Pancreas (tissue), 10 donors: ENCODE results near the gene CEACAM4. TPM values are rescaled to one million over a fixed set of nuclear protein-coding genes. Genes with fewer than 3 reads are reported as not detected.

Experiments used
- ATAC-seq, 4 donors: fragments of 200-7000 bp; cut with Tn5 transposase; one replicate each; pipeline versions ENCODE4 v1.8.0 to v1.9.1; 2020; ENCODE audit warnings: mild to moderate bottlenecking in 4 of 4, moderate library complexity in 4 of 4
- DNase-seq, 6 donors: peaks; one replicate each; pipeline ENCODE4 v3.0.0-alpha.2; 2020
- FAIRE-seq: peaks from 2 replicates; lab custom pipeline; 2012; peaks lifted over from hg19 to GRCh38; lab: Jason Lieb, UNC
- H3K27ac ChIP-seq, 4 donors: fragments of 200-600 bp; sonication (generic); 1 replicate in 3 of 4; 2 replicates in 1 of 4; pipeline versions ENCODE4 v1.5.0 to v1.8.0; 2020
- H3K27me3 ChIP-seq, 4 donors: fragments of 200-600 bp; one replicate each; pipeline ENCODE4 v1.8.0; 2021
- H3K36me3 ChIP-seq, 3 donors: fragments of 200-600 bp; sonication (generic) in 1 of 3; one replicate each; pipeline versions ENCODE4 v1.5.0 to v1.8.0; 2020 to 2021
- H3K4me1 ChIP-seq, 3 donors: fragments of 200-600 bp; one replicate each; pipeline ENCODE4 v1.8.0; 2021
- H3K4me3 ChIP-seq, 4 donors: fragments of 200-600 bp; sonication (generic) in 2 of 4; one replicate each; pipeline versions ENCODE4 v1.5.0 to v1.8.0; 2020 to 2021
- H3K9me3 ChIP-seq, 4 donors: fragments of 200-600 bp; one replicate each; pipeline ENCODE4 v1.8.0; 2021
- WGBS, 2 donors: extraction: QIAGEN DNeasy Blood & Tissue Kit; methylation state at CpG; one replicate each; pipeline ENCODE4 v1.1.7; 2013; 5-methylcytosine and 5-hydroxymethylcytosine counted together
- intact Hi-C, 3 donors: fragments of 100-400 bp; cut with DNase I; formaldehyde crosslinking; loops; one replicate each; pipeline versions ENCODE4 v1.11.1 to v1.14.2; 2022
- polyA plus RNA-seq, 2 donors: library from polyadenylated mRNA; stranded (reverse); fragments of 200-250 nt; gene quantifications; one replicate each; pipeline ENCODE4 v1.2.3, GENCODE V29; 2013
- total RNA-seq, 6 donors: library from RNA; stranded (reverse); fragmentation: NEBNext Ultra II Directional in 4 of 6; extraction: Animal tissue kit (Norgen Biotek cat#: 25700) in 4 of 6; gene quantifications; one replicate each; pipeline versions ENCODE4 v1.2.1 to v1.2.4, GENCODE V29; 2021 to 2023
- TF ChIP-seq, protein P1 (sequence below), 4 donors: fragments of 200-600 bp; sonication (generic) in 3 of 4; IDR thresholded peaks; one replicate each; pipeline versions ENCODE4 v1.5.0 to v1.8.0; 2021; ENCODE audit warnings: antibody characterized with exemption in 4 of 4
- donor health status: healthy with polysubstance abuse.
- donor health status: DM: no; HTN: no; CAD: no; lungs with moderate emphysema.
- donor health status: DM: no; HTN: no; CAD: no.
- donor health status: control.
- donor health status: control.
- donor health status: Bipolar disorder and iron deficiency.
- donor health status: DM: yes; HTN: yes; CAD: no.
- donor health status: DM: no; HTN: no; CAD: no.
- donor health status: DM: no; HTN: no; CAD: no.
- donor health status: DM: yes; HTN: yes; CAD: no.

Gene CEACAM4
- total RNA-seq (1 to 10 TPM in 2 of 6 donors, under 1 TPM in 4; 0.46 to 1.1 (median 0.54) TPM), polyA plus RNA-seq (1 to 10 TPM in 1 of 2 donors, under 1 TPM in 1; 0.30 to 1.1 TPM)

DNA sequence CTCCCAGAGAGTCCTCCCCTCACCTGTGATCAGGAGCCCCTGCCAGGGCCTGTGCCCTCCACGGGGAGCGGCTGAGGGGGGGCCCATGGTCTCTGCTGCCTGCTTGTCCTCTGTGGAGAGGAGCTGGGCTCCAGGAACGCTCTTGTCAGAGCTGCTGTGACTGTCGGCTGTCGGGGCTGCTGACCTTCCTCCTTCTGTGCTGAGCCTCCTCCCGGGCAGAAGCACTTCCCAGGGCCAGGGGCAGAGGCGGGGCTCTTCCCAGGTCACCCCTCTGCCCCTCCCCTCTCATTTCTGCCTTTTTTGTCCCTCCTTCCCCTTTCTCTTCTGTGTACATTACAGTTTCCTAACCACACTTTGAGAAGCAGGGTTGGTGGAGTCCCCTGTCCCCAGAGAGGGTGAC, at the start of gene CEACAM4:
Gene CEACAM4, minus strand, starts transcription at position 198 of the 400 bp plus-strand sequence. Its CDS starts 111 bp downstream, at position 87.
- H3K4me3 ChIP-seq, result peak within 1 kb of the TSS in 1 of 4 donors; percentile 24
- no peaks in the 10 kb centered on the region for H3K9me3 ChIP-seq
- 11 to 16% methylated on average over 6 to 7 of the region's 7 CpGs for WGBS, 2 donors
- H3K27me3 ChIP-seq, result no peaks in the 10 kb centered on the region
- FAIRE-seq (no peak), ATAC-seq (peak in 3 of 4 donors; percentile 50 to 87 (median 66)), DNase-seq (peak in 2 of 6 donors; percentile 38 to 58)
- H3K36me3 ChIP-seq, result no peaks in the 10 kb centered on the region
- H3K27ac ChIP-seq, result peak within 1 kb of the TSS in 1 of 4 donors; percentile 42
- intact Hi-C loops, result no loop called here
- TF ChIP-seq, protein P1, sequence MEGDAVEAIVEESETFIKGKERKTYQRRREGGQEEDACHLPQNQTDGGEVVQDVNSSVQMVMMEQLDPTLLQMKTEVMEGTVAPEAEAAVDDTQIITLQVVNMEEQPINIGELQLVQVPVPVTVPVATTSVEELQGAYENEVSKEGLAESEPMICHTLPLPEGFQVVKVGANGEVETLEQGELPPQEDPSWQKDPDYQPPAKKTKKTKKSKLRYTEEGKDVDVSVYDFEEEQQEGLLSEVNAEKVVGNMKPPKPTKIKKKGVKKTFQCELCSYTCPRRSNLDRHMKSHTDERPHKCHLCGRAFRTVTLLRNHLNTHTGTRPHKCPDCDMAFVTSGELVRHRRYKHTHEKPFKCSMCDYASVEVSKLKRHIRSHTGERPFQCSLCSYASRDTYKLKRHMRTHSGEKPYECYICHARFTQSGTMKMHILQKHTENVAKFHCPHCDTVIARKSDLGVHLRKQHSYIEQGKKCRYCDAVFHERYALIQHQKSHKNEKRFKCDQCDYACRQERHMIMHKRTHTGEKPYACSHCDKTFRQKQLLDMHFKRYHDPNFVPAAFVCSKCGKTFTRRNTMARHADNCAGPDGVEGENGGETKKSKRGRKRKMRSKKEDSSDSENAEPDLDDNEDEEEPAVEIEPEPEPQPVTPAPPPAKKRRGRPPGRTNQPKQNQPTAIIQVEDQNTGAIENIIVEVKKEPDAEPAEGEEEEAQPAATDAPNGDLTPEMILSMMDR (IDR thresholded peaks at IDR 0.05), result no peak
- no peaks in the 10 kb centered on the region for H3K4me1 ChIP-seq

DNA sequence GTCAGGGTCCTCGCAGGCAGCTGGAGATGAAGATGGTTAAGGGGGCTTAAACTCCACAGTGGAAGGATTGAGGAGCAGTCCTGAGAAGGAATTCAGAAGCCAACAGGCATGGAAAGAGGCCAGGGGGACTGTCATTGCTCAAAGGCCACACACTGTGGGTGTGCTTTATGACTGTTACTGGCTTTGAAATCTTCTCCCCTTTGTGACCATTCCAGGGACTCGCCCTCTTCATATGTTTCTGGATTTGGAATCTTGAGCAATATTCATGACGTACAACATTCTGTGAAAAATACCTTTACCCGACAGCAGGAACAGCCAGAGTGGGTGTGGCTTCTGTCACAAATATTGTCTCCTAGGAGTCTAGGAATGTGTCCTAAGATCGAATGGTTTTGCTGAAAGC, 44.6 kb upstream of the CEACAM4 start:
- peaks cover 0 to 7% (median 0%) of the 10 kb centered on the region in 4 donors for H3K27me3 ChIP-seq
- no peaks in the 10 kb centered on the region for H3K36me3 ChIP-seq
- TF ChIP-seq, protein P1 (IDR thresholded peaks at IDR 0.05), result no peak
- intact Hi-C loops, result no loop called here
- FAIRE-seq, result no peak
- H3K9me3 ChIP-seq, result no peaks in the 10 kb centered on the region
- no peak for ATAC-seq
- H3K27ac ChIP-seq, result no peak overlapping the region
- no peak overlapping the region for H3K4me3 ChIP-seq
- 47 to 52% methylated on average over 5 of the region's 5 CpGs for WGBS, 2 donors
- DNase-seq, result no peak
- no peaks in the 10 kb centered on the region for H3K4me1 ChIP-seq

DNA sequence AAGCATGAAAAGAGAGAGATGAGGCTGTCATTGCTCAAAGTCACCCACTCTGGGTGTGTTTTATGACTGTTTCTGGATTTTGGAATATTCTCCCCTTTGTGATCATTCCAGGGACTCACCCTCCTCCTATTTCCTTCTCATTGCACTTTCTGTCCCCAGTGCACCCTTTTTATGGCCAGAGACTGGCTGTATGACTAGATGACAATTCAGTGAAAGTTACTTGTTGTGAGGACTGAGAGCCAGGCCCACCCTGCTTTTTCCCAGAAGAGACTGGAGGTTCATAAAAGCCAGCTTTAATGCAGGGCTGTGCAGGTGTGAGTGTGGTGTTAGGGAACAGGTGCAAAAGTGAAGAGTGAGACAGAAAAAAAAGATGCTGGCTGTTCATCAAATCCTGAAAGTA, 43.9 kb upstream of the CEACAM4 start:
- DNase-seq, result no peak
- TF ChIP-seq, protein P1 (IDR thresholded peaks at IDR 0.05), result no peak

DNA sequence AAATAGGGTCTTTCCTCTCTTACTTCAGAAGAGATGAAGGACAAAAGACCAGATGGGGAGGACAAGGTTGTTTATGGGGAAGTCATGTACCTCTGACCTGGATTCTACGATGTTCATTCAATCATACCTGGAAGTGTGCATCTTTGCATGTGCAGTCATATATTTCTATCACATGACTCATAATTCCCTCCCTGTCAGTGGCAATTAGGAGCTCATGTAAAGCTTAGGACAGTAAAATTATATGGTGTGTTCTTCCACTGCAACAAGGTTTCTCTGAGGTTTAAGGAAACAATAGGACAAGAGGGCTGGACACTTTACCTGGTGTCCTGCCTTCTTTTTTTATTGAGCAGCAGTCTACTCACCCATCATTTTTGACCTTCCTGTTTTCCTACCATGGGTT, 41.4 kb upstream of the CEACAM4 start:
- TF ChIP-seq, protein P1 (IDR thresholded peaks at IDR 0.05), result no peak
- ATAC-seq (no peak), DNase-seq (no peak), FAIRE-seq (no peak)
- no peak overlapping the region for H3K27ac ChIP-seq
- 44 to 60% methylated on average over 1 of the region's 1 CpG for WGBS, 2 donors
- H3K4me1 ChIP-seq, result no peaks in the 10 kb centered on the region
- intact Hi-C loops, result no loop called here
- peaks cover 0 to 7% (median 0%) of the 10 kb centered on the region in 4 donors for H3K27me3 ChIP-seq
- no peaks in the 10 kb centered on the region for H3K9me3 ChIP-seq
- H3K4me3 ChIP-seq, result no peak overlapping the region
- H3K36me3 ChIP-seq, result no peaks in the 10 kb centered on the region

More for the DNA sequence above, 43.9 kb upstream of the CEACAM4 start:
- Histone ChIP-seq H3K27me3 (peaks cover 0 to 7% (median 0%) of the 10 kb centered on the region in 4 donors), H3K36me3 (no peaks in the 10 kb centered on the region), H3K27ac (no peak overlapping the region), H3K4me1 (no peaks in the 10 kb centered on the region), H3K9me3 (no peaks in the 10 kb centered on the region), H3K4me3 (no peak overlapping the region)
- intact Hi-C loops, result no loop called here
- no peak for FAIRE-seq
- no peak for ATAC-seq

DNA sequence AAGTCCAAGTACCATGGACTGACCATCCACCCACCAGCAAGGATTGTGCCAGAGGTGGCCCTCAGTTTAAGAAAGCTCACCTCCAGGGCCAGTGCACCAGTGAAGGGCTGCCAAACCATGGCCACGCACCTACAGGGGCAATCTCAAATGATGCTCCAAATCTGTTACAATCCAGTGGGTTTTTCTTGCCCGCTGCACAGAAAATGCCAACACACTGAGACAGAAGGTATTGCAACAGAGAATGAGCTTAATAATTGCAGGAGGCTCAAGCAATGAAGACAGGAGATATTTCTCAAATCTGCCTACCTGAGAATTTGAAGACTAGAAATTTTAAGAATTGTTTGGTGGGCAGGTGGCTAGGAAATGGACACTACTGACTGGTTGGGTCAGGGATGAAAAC, 39.2 kb upstream of the CEACAM4 start:
- Histone ChIP-seq H3K27ac (no peak overlapping the region), H3K4me3 (no peak overlapping the region), H3K4me1 (no peaks in the 10 kb centered on the region), H3K9me3 (no peaks in the 10 kb centered on the region), H3K27me3 (peaks cover 0 to 7% (median 0%) of the 10 kb centered on the region in 4 donors), H3K36me3 (no peaks in the 10 kb centered on the region)
- intact Hi-C loops, result no loop called here
- FAIRE-seq, result no peak
- TF ChIP-seq, protein P1 (IDR thresholded peaks at IDR 0.05), result no peak
- WGBS, 2 donors, result 57 to 59% methylated on average over 2 of the region's 2 CpGs
- no peak for ATAC-seq
- no peak for DNase-seq
